Keratinocyte (primary cell): ENCODE results near the gene TAF4. TPM values are rescaled to one million over a fixed set of nuclear protein-coding genes. Genes with fewer than 3 reads are reported as not detected.

Experiments
- DNase-seq: peaks from one replicate; pipeline ENCODE4 v3.0.0-alpha.2; 2011; ENCODE audit warnings: low read depth, missing footprints, low spot score
- FAIRE-seq: peaks from 2 replicates; lab custom pipeline; 2011; peaks lifted over from hg19 to GRCh38; lab: Jason Lieb, UNC
- H2AFZ ChIP-seq: 2 replicates; pipeline ENCODE4 v1.6.0; 2012; ENCODE audit warnings: low read length, control low read depth, inconsistent platforms; ENCODE audit not compliant: control insufficient read depth
- H3K27ac ChIP-seq: 2 replicates; pipeline ENCODE4 v1.5.1; 2011; ENCODE audit warnings: low read length; ENCODE audit not compliant: control insufficient read depth, insufficient read depth
- H3K27me3 ChIP-seq: 3 replicates; pipeline ENCODE4 v1.6.0; 2011; ENCODE audit warnings: low read length; ENCODE audit not compliant: control insufficient read depth, insufficient read depth; ENCODE audit errors: extremely low read depth
- H3K36me3 ChIP-seq, 2 experiments: 2 replicates in 1 of 2; 3 replicates in 1 of 2; pipeline ENCODE4 v1.5.1; 2011; ENCODE audit warnings: low read length in 2 of 2, mild to moderate bottlenecking in 1 of 2; ENCODE audit not compliant: control insufficient read depth in 2 of 2, insufficient read depth in 2 of 2; ENCODE audit errors: extremely low read depth in 1 of 2
- H3K4me1 ChIP-seq: 3 replicates; pipeline ENCODE4 v1.5.1; 2011; ENCODE audit warnings: low read length; ENCODE audit not compliant: control insufficient read depth, insufficient read depth; ENCODE audit errors: extremely low read depth
- H3K4me2 ChIP-seq: 3 replicates; pipeline ENCODE4 v1.6.0; 2011; ENCODE audit warnings: low read depth, low read length; ENCODE audit not compliant: control insufficient read depth, insufficient read depth; ENCODE audit errors: extremely low read depth
- H3K4me3 ChIP-seq, 3 experiments: fragments of 200-600 bp in 1 of 3; sonication (generic) in 1 of 3; 2 replicates in 2 of 3; 3 replicates in 1 of 3; pipeline ENCODE4 v1.5.1; 2011 to 2016; ENCODE audit warnings: low read length in 3 of 3, mild to moderate bottlenecking in 3 of 3, control low read depth in 2 of 3, inconsistent platforms in 1 of 3, low read depth in 1 of 3, mixed read lengths in 1 of 3, mixed run types in 1 of 3, moderate library complexity in 1 of 3; ENCODE audit not compliant: control insufficient read depth in 2 of 3, insufficient read depth in 2 of 3; ENCODE audit errors: extremely low read depth in 1 of 3
- H3K79me2 ChIP-seq: 2 replicates; pipeline ENCODE4 v1.6.0; 2012; ENCODE audit warnings: low read length; ENCODE audit not compliant: control insufficient read depth, insufficient read depth
- H3K9ac ChIP-seq: 3 replicates; pipeline ENCODE4 v1.6.0; 2011; ENCODE audit warnings: low read length; ENCODE audit not compliant: control insufficient read depth, insufficient read depth; ENCODE audit errors: extremely low read depth
- H3K9me1 ChIP-seq: 3 replicates; pipeline ENCODE4 v1.6.0; 2011; ENCODE audit warnings: low read length; ENCODE audit not compliant: control insufficient read depth, insufficient read depth; ENCODE audit errors: extremely low read depth
- H3K9me3 ChIP-seq: 2 replicates; pipeline ENCODE4 v1.5.1; 2012; ENCODE audit warnings: low read depth, low read length; ENCODE audit not compliant: control insufficient read depth
- H4K20me1 ChIP-seq: 3 replicates; pipeline ENCODE4 v1.6.0; 2011; ENCODE audit warnings: low read length; ENCODE audit not compliant: control insufficient read depth, insufficient read depth; ENCODE audit errors: extremely low read depth
- EZH2 ChIP-seq: IDR thresholded peaks from one replicate; pipeline ENCODE4 v1.6.1; 2012; ENCODE audit warnings: inconsistent platforms, mild to moderate bottlenecking, low read length, moderate library complexity
- dilution Hi-C: fragments of 300-500 bp; cut with MboI; formaldehyde crosslinking; loops from one replicate; pipeline ENCODE4 v1.7.0; 2020; ENCODE audit warnings: low sequenced_read_pairs; ENCODE audit not compliant: extremely low pct_ligation_motif_present
- polyA plus RNA-seq, 5 experiments: library from polyadenylated mRNA; depleted of rRNA in 3 of 5; stranded (reverse) in 3 of 5; stranded (forward) in 1 of 5; unstranded in 1 of 5; fragments of >200 nt; gene quantifications; 1 replicate in 1 of 5; 2 replicates in 3 of 5; 3 replicates in 1 of 5; pipeline versions ENCODE4 v1.2.1 to v1.2.3, GENCODE V29; 2011 to 2012; ENCODE audit warnings: missing spikeins in 2 of 5, low read depth in 1 of 5, low replicate concordance in 1 of 5
- TF ChIP-seq, protein P1 (sequence below), 3 experiments: IDR thresholded peaks in 1 of 3; conservative IDR thresholded peaks in 1 of 3; optimal IDR thresholded peaks in 1 of 3; 2 replicates in 2 of 3; 3 replicates in 1 of 3; pipeline versions ENCODE3 to v1.5.1; 2011; ENCODE audit warnings: low read length in 3 of 3, mild to moderate bottlenecking in 3 of 3, moderate library complexity in 2 of 3, control low read depth in 1 of 3, inconsistent platforms in 1 of 3; ENCODE audit not compliant: insufficient read depth in 2 of 3; ENCODE audit errors: extremely low read depth in 1 of 3

Gene TAF4
- polyA plus RNA-seq, 1 donor (not counting 4 experiments of a cell fraction or from before 2014, with no cell fraction given), result 3.3 TPM

DNA sequence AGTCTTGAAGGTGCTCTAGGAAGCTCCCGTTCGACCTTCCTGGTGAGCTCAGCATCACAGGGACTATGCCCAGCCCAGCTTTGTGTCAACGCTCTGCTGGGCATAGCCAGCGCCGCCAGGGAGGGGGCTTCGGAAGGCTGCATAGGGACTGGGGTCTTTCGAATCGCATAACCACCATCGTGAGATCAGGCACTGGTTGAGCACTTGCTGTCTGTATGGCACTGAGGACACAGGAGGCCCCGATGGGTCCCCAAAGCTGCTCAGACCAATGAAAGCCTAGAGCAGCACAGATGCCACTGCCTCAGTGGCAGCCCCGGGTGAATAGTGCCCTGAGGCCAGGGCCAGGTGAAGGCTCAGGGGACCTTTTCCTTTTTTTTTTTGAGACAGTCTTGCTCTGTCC lies 96.7 kb downstream of the TAF4 start:
- no peaks in the 10 kb centered on the region for H3K9me1 ChIP-seq
- H4K20me1 ChIP-seq, result peaks cover 2% of the 10 kb centered on the region
- H3K9me3 ChIP-seq, result no peaks in the 10 kb centered on the region
- dilution Hi-C loops, result no loop called here
- H3K4me3 ChIP-seq, result no peak overlapping the region
- no peaks in the 10 kb centered on the region for H3K79me2 ChIP-seq
- no peak overlapping the region for H3K4me2 ChIP-seq
- no peaks in the 10 kb centered on the region for H3K4me1 ChIP-seq
- TF ChIP-seq, protein P1, sequence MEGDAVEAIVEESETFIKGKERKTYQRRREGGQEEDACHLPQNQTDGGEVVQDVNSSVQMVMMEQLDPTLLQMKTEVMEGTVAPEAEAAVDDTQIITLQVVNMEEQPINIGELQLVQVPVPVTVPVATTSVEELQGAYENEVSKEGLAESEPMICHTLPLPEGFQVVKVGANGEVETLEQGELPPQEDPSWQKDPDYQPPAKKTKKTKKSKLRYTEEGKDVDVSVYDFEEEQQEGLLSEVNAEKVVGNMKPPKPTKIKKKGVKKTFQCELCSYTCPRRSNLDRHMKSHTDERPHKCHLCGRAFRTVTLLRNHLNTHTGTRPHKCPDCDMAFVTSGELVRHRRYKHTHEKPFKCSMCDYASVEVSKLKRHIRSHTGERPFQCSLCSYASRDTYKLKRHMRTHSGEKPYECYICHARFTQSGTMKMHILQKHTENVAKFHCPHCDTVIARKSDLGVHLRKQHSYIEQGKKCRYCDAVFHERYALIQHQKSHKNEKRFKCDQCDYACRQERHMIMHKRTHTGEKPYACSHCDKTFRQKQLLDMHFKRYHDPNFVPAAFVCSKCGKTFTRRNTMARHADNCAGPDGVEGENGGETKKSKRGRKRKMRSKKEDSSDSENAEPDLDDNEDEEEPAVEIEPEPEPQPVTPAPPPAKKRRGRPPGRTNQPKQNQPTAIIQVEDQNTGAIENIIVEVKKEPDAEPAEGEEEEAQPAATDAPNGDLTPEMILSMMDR (optimal IDR thresholded peaks at IDR 0.05 in 1 of 3, IDR thresholded peaks at IDR 0.05 in 1 of 3, conservative IDR thresholded peaks at IDR 0.05 in 1 of 3; ENCODE audit: extremely low read depth in 1 of 3, insufficient read depth in 2 of 3, low read length in 3 of 3), result no peak
- no peak for TF ChIP-seq EZH2
- H3K27me3 ChIP-seq, result peaks cover 37% of the 10 kb centered on the region
- FAIRE-seq (no peak), DNase-seq (no peak)
- no peak overlapping the region for H3K9ac ChIP-seq
- H2AFZ ChIP-seq, result no peak overlapping the region
- H3K27ac ChIP-seq, result no peak overlapping the region
- peaks cover 0 to 2% of the 10 kb centered on the region in 2 experiments for H3K36me3 ChIP-seq

DNA sequence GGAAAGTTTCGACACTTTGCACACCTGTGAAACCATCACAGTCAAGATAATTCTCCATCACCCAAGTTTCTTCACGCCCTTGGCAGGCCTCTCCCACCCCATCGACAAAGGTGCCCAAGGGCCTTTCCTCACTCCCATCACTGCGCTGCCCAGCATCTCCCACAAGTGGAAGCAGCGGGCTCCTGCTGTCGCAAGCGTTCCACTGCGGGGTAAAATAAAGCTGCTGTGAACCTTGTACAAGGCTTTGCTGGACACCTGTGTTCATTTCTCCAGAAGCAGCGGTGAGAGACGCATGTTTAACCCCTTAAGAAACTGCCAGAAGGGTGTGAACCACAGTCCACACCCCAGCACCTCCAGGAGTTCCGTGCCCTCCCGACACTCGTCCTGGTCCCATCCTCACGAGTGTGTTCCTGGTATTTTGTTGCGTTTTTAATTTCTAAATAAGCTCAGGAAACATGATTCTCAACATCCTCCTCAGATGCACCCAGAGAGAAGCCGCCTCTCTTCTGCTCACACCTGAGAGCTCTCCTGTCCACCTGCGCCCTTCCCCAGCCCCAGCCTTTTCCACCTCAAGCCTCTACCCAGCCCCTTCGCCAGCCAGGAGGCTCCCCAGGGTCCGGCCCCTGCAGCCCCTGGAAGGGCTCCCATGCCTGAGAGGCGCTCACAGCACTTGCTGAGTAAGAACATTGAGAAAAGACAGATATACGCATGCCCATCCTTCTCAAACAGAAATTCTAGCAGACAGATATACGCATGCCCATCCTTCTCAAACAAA lies 97.5 kb downstream of the TAF4 start:
- no peaks in the 10 kb centered on the region for H3K9me1 ChIP-seq
- DNase-seq (no peak), FAIRE-seq (no peak)
- no peaks in the 10 kb centered on the region for H3K4me1 ChIP-seq
- peaks cover 2% of the 10 kb centered on the region for H4K20me1 ChIP-seq
- H3K27ac ChIP-seq, result no peak overlapping the region
- H3K27me3 ChIP-seq, result peaks cover 40% of the 10 kb centered on the region
- TF ChIP-seq, protein P1 (optimal IDR thresholded peaks at IDR 0.05 in 1 of 3, IDR thresholded peaks at IDR 0.05 in 1 of 3, conservative IDR thresholded peaks at IDR 0.05 in 1 of 3; ENCODE audit: extremely low read depth in 1 of 3, insufficient read depth in 2 of 3, low read length in 3 of 3), result no peak
- no peak for TF ChIP-seq EZH2
- H2AFZ ChIP-seq, result no peak overlapping the region
- no peak overlapping the region for H3K4me2 ChIP-seq
- no peaks in the 10 kb centered on the region for H3K9me3 ChIP-seq
- no peaks in the 10 kb centered on the region for H3K36me3 ChIP-seq
- dilution Hi-C loops, result no loop called here
- H3K79me2 ChIP-seq, result no peaks in the 10 kb centered on the region
- no peak overlapping the region for H3K4me3 ChIP-seq
- no peak overlapping the region for H3K9ac ChIP-seq
